GM23338 (cell line): ENCODE measurements around the gene GEMIN8. TPM values are rescaled to one million over a fixed set of nuclear protein-coding genes. Genes with fewer than 3 reads are reported as not detected.

Experiments
- ATAC-seq: fragments of 200-7000 bp; cut with Tn5 transposase; 3 replicates; pipeline ENCODE4 v1.9.1; 2020
- DNase-seq: peaks from one replicate; pipeline ENCODE4 v3.0.0-alpha.2; 2015; ENCODE audit warnings: low spot score
- H2AFZ ChIP-seq: fragments of 200-600 bp; sonication (generic); 2 replicates; pipeline ENCODE4 v1.8.0; 2016; ENCODE audit warnings: antibody characterized with exemption, mild to moderate bottlenecking, moderate library complexity
- H3F3A ChIP-seq: fragments of 200-600 bp; sonication (generic); replicated peaks from 2 replicates; pipeline ENCODE4 v1.8.0; 2017; ENCODE audit warnings: antibody characterized with exemption, mixed run types, low read depth
- H3K27ac ChIP-seq: fragments of 200-600 bp; sonication (generic); 2 replicates; pipeline ENCODE4 v1.6.1; 2016; ENCODE audit warnings: low read depth
- H3K27me3 ChIP-seq: fragments of 200-600 bp; sonication (generic); 2 replicates; pipeline ENCODE4 v1.8.0; 2016; ENCODE audit warnings: mild to moderate bottlenecking, mixed run types, moderate library complexity; ENCODE audit not compliant: insufficient read depth
- H3K36me3 ChIP-seq: fragments of 200-600 bp; sonication (generic); 2 replicates; pipeline ENCODE4 v1.8.0; 2016; ENCODE audit warnings: mild to moderate bottlenecking; ENCODE audit not compliant: insufficient read depth
- H3K4me1 ChIP-seq: fragments of 200-600 bp; sonication (generic); 2 replicates; pipeline ENCODE4 v1.8.0; 2016; ENCODE audit warnings: mild to moderate bottlenecking, moderate library complexity; ENCODE audit not compliant: insufficient read depth
- H3K4me2 ChIP-seq: fragments of 200-600 bp; sonication (generic); 2 replicates; pipeline ENCODE4 v1.7.1; 2017; ENCODE audit warnings: mixed run types
- H3K4me3 ChIP-seq: fragments of 200-600 bp; sonication (generic); 2 replicates; pipeline ENCODE4 v1.6.1; 2016; ENCODE audit warnings: mixed run types
- H3K79me2 ChIP-seq: fragments of 200-600 bp; sonication (generic); replicated peaks from 2 replicates; pipeline ENCODE4 v1.8.0; 2017; ENCODE audit warnings: mild to moderate bottlenecking; ENCODE audit not compliant: insufficient read depth
- H3K9me2 ChIP-seq: fragments of 200-600 bp; sonication (generic); 2 replicates; pipeline ENCODE4 v1.8.0; 2017; ENCODE audit not compliant: insufficient read depth
- H4K20me1 ChIP-seq: fragments of 200-600 bp; sonication (generic); replicated peaks from 2 replicates; pipeline ENCODE4 v1.8.0; 2017; ENCODE audit warnings: mild to moderate bottlenecking; ENCODE audit not compliant: insufficient read depth
- H3K27ac Mint-ChIP-seq: 2 replicates; pipeline ENCODE4 v1.8.0; 2020; ENCODE audit warnings: inconsistent platforms, mild to moderate bottlenecking, moderate library complexity, mixed read lengths
- H3K27me3 Mint-ChIP-seq: 3 replicates; pipeline ENCODE4 v1.8.0; 2022; ENCODE audit warnings: low read depth, mild to moderate bottlenecking, moderate library complexity, mixed read lengths, inconsistent platforms; ENCODE audit not compliant: insufficient read depth, poor library complexity
- H3K36me3 Mint-ChIP-seq: 3 replicates; pipeline ENCODE4 v1.8.0; 2021; ENCODE audit warnings: low read depth, mild to moderate bottlenecking, inconsistent platforms, moderate library complexity, mixed read lengths
- H3K4me1 Mint-ChIP-seq: 3 replicates; pipeline ENCODE4 v1.8.0; 2020; ENCODE audit warnings: mild to moderate bottlenecking, inconsistent platforms, mixed read lengths
- H3K4me3 Mint-ChIP-seq: 3 replicates; pipeline ENCODE4 v1.8.0; 2021; ENCODE audit warnings: moderate library complexity, mild to moderate bottlenecking, inconsistent platforms, mixed read lengths
- H3K9me3 Mint-ChIP-seq: 3 replicates; pipeline ENCODE4 v1.8.0; 2020; ENCODE audit warnings: moderate library complexity, mild to moderate bottlenecking, inconsistent platforms, mixed read lengths
- CREB1 ChIP-seq: fragments of 250-450 bp; sonication (Bioruptor Pico); IDR thresholded peaks from 2 replicates; pipeline ENCODE4 v1.5.0; 2020; ENCODE audit warnings: low read depth, mild to moderate bottlenecking, moderate library complexity
- JUNB ChIP-seq: IDR thresholded peaks from one replicate; pipeline ENCODE4 v1.6.1; 2016; ENCODE audit warnings: antibody characterized with exemption; ENCODE audit not compliant: unreplicated experiment
- NANOG ChIP-seq: IDR thresholded peaks from 2 replicates; pipeline ENCODE4 v1.6.1; 2016; ENCODE audit warnings: antibody characterized with exemption, borderline replicate concordance
- REST ChIP-seq: IDR thresholded peaks from one replicate; pipeline ENCODE4 v1.6.1; 2018; ENCODE audit warnings: antibody characterized with exemption; ENCODE audit not compliant: unreplicated experiment
- ZNF114 ChIP-seq: fragments of 250-450 bp; sonication (Bioruptor Pico); IDR thresholded peaks from 2 replicates; pipeline ENCODE4 v1.5.0; 2020; ENCODE audit warnings: mild to moderate bottlenecking, moderate library complexity
- ZNF331 ChIP-seq: fragments of 250-450 bp; sonication (Bioruptor Pico); IDR thresholded peaks from 2 replicates; pipeline ENCODE4 v1.5.0; 2020; ENCODE audit warnings: low read depth, mild to moderate bottlenecking, moderate library complexity
- ZNF462 ChIP-seq: fragments of 250-450 bp; sonication (Bioruptor Pico); IDR thresholded peaks from 2 replicates; pipeline ENCODE4 v1.5.0; 2020; ENCODE audit warnings: mild to moderate bottlenecking, moderate library complexity
- polyA plus RNA-seq: library from polyadenylated mRNA; unstranded; fragments of >200 nt; fragmentation: Nextera tagmentation; extraction: Ambion mirVana; gene quantifications from 2 replicates; pipeline ENCODE4 v1.2.1, GENCODE V29; 2016
- total RNA-seq: library from RNA; depleted of rRNA; stranded (reverse); fragments of >200 nt; shearing (Covaris generic); gene quantifications from 2 replicates; pipeline ENCODE4 v1.2.3, GENCODE V29; 2014
- TF ChIP-seq, protein P1 (sequence below), 2 experiments: fragments of 200-600 bp in 1 of 2; sonication (generic) in 1 of 2; conservative IDR thresholded peaks; 2 replicates each; pipeline versions ENCODE4 v1.5.1 to v1.6.1; 2016 to 2017; ENCODE audit warnings: antibody characterized with exemption in 2 of 2, low read depth in 2 of 2, mild to moderate bottlenecking in 2 of 2, moderate library complexity in 1 of 2

Gene GEMIN8
- total and polyA plus RNA-seq, 2 experiments from 2014 or later = 16.5 to 19.9 TPM

DNA sequence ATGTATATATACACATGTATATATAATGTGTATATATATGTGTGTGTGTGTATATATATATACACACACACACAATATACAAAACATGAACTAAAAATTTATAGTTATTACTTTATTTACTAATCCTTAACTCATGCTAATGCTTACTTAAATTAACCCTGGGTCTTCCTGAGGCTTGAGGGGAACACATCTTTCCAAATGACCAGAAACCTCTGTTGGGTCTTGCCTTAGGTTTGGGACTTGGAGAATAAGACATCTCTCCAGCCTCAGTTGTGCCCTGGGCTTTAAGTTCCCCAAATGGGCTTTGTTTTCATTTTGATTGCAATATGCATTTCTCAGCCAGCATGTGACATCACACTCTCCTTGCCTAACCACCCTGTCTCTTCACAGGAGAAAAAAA, 7.7 kb downstream of the GEMIN8 start (continued):
- no peak for TF ChIP-seq ZNF462

DNA sequence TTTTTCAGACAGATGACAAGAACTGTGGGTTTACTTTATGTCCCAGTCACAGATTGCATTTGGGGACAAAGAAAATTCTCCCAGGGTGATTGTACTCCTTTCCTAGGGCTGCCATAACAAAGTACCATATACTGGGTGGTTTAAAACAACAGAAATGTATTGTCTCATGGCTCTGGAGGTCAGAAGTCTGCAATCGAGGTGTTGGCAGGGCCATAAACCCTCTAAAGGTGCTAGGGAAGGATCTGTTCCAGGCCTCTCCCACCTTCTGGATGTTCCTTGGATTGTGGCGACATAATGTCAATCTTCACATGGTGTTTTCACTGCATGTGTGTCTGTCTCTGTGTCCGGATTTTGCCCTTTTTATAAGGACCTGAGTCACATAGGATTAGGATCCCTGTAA, 12.3 kb downstream of the GEMIN8 start:
- H3K4me1 ChIP-seq = no peaks in the 10 kb centered on the region
- no peaks in the 10 kb centered on the region for H3K27me3 ChIP-seq
- H3K79me2 ChIP-seq = no peaks in the 10 kb centered on the region
- ATAC-seq = no peak
- H3K36me3 ChIP-seq = no peaks in the 10 kb centered on the region; the same call in 1 of the 2 replicates
- no peak overlapping the region for H3K4me3 ChIP-seq
- Mint-ChIP-seq H3K4me3 (no peak overlapping the region), H3K4me1 (no peaks in the 10 kb centered on the region), H3K27ac (no peak overlapping the region), H3K27me3 (no peaks in the 10 kb centered on the region), H3K9me3 (no peaks in the 10 kb centered on the region), H3K36me3 (peaks cover 12% of the 10 kb centered on the region)
- no peak overlapping the region for H2AFZ ChIP-seq
- no peak overlapping the region for H3K27ac ChIP-seq
- no peak overlapping the region for H3K4me2 ChIP-seq
- H3K9me2 ChIP-seq = no peaks in the 10 kb centered on the region
- H4K20me1 ChIP-seq = no peaks in the 10 kb centered on the region
- no peaks in the 10 kb centered on the region for H3F3A ChIP-seq
- no peak for DNase-seq
- no peak for TF ChIP-seq JUNB
- TF ChIP-seq REST = no peak
- TF ChIP-seq, protein P1, sequence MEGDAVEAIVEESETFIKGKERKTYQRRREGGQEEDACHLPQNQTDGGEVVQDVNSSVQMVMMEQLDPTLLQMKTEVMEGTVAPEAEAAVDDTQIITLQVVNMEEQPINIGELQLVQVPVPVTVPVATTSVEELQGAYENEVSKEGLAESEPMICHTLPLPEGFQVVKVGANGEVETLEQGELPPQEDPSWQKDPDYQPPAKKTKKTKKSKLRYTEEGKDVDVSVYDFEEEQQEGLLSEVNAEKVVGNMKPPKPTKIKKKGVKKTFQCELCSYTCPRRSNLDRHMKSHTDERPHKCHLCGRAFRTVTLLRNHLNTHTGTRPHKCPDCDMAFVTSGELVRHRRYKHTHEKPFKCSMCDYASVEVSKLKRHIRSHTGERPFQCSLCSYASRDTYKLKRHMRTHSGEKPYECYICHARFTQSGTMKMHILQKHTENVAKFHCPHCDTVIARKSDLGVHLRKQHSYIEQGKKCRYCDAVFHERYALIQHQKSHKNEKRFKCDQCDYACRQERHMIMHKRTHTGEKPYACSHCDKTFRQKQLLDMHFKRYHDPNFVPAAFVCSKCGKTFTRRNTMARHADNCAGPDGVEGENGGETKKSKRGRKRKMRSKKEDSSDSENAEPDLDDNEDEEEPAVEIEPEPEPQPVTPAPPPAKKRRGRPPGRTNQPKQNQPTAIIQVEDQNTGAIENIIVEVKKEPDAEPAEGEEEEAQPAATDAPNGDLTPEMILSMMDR (conservative IDR thresholded peaks at IDR 0.05; ENCODE audit: low read depth in 2 of 2) = no peak
- no peak for TF ChIP-seq ZNF331
- TF ChIP-seq NANOG = no peak
- TF ChIP-seq ZNF114 = no peak
- no peak for TF ChIP-seq CREB1 (CRISPR knock-in tag)
